SK-N-SH treated with all-trans-retinoic acid at 6 μM for 48 hours (cell line): ENCODE results near the gene PSMB10.

ENCODE experiments used
- ATAC-seq: fragments of 200-7000 bp; cut with Tn5 transposase; 3 replicates; pipeline ENCODE4 v1.9.1; 2020; ENCODE audit warnings: mild to moderate bottlenecking, moderate library complexity
- ARNTL ChIP-seq: fragments of 450-650 bp; formaldehyde crosslinking; IDR thresholded peaks from 2 replicates; pipeline ENCODE4 v1.5.0; 2020; ENCODE audit warnings: low read depth, mild to moderate bottlenecking, moderate library complexity, borderline replicate concordance
- BACH2 ChIP-seq: fragments of 250-450 bp; sonication (Bioruptor Pico); IDR thresholded peaks from 2 replicates; pipeline ENCODE4 v1.9.0; 2021; ENCODE audit warnings: mild to moderate bottlenecking, borderline replicate concordance
- CREB5 ChIP-seq: fragments of 250-450 bp; sonication (Bioruptor Pico); IDR thresholded peaks from 2 replicates; pipeline ENCODE4 v1.5.1; 2020; ENCODE audit warnings: low read depth, mild to moderate bottlenecking, moderate library complexity
- CSDC2 ChIP-seq: fragments of 250-450 bp; sonication (Bioruptor Pico); IDR thresholded peaks from 2 replicates; pipeline ENCODE4 v1.5.0; 2020; ENCODE audit warnings: mild to moderate bottlenecking, moderate library complexity
- CSRNP3 ChIP-seq: fragments of 250-450 bp; sonication (Bioruptor Pico); IDR thresholded peaks from 2 replicates; pipeline ENCODE4 v1.5.1; 2021; ENCODE audit warnings: mild to moderate bottlenecking, moderate library complexity
- GLIS3 ChIP-seq: fragments of 250-450 bp; sonication (Bioruptor Pico); IDR thresholded peaks from 2 replicates; pipeline ENCODE4 v1.5.0; 2020; ENCODE audit warnings: mild to moderate bottlenecking, moderate library complexity
- OSR1 ChIP-seq: fragments of 250-450 bp; sonication (Bioruptor Pico); IDR thresholded peaks from 2 replicates; pipeline ENCODE4 v1.8.0; 2022; ENCODE audit warnings: moderate library complexity, mild to moderate bottlenecking, inconsistent platforms
- POU6F1 ChIP-seq: fragments of 250-450 bp; sonication (Bioruptor Pico); IDR thresholded peaks from 2 replicates; pipeline ENCODE4 v1.8.0; 2021; ENCODE audit warnings: low read depth, mild to moderate bottlenecking, moderate library complexity, borderline replicate concordance
- RARB ChIP-seq: fragments of 250-450 bp; sonication (Bioruptor Pico); IDR thresholded peaks from 2 replicates; pipeline ENCODE4 v1.8.0; 2021; ENCODE audit warnings: mild to moderate bottlenecking, moderate library complexity
- SNAI2 ChIP-seq: fragments of 250-450 bp; sonication (Bioruptor Pico); IDR thresholded peaks from 2 replicates; pipeline ENCODE4 v1.5.0; 2020; ENCODE audit warnings: mild to moderate bottlenecking, moderate library complexity
- TCF4 ChIP-seq: fragments of 250-450 bp; sonication (Bioruptor Pico); IDR thresholded peaks from 2 replicates; pipeline ENCODE4 v1.8.0; 2021; ENCODE audit warnings: mild to moderate bottlenecking, moderate library complexity, borderline replicate concordance
- TOX ChIP-seq: fragments of 250-450 bp; sonication (Bioruptor Pico); IDR thresholded peaks from 2 replicates; pipeline ENCODE4 v1.8.0; 2021; ENCODE audit warnings: mild to moderate bottlenecking, moderate library complexity, borderline replicate concordance
- TSHZ2 ChIP-seq: fragments of 250-450 bp; sonication (Bioruptor Pico); IDR thresholded peaks from 2 replicates; pipeline ENCODE4 v1.5.0; 2020; ENCODE audit warnings: mild to moderate bottlenecking, moderate library complexity
- ZC3H10 ChIP-seq: fragments of 250-450 bp; sonication (Bioruptor Pico); IDR thresholded peaks from 2 replicates; pipeline ENCODE4 v1.5.1; 2021; ENCODE audit warnings: mild to moderate bottlenecking, moderate library complexity
- ZFP3 ChIP-seq: fragments of 250-450 bp; sonication (Bioruptor Pico); IDR thresholded peaks from 2 replicates; pipeline ENCODE4 v1.5.0; 2020; ENCODE audit warnings: mild to moderate bottlenecking, moderate library complexity
- ZFP30 ChIP-seq: fragments of 450-650 bp; formaldehyde crosslinking; IDR thresholded peaks from 2 replicates; pipeline ENCODE4 v1.5.0; 2022; ENCODE audit warnings: mild to moderate bottlenecking, moderate library complexity
- ZNF565 ChIP-seq: fragments of 450-650 bp; formaldehyde crosslinking; conservative IDR thresholded peaks from 2 replicates; pipeline ENCODE4 v1.5.0; 2020; ENCODE audit warnings: low read depth, mild to moderate bottlenecking, moderate library complexity
- ZNF8 ChIP-seq: fragments of 450-650 bp; formaldehyde crosslinking; IDR thresholded peaks from 2 replicates; pipeline ENCODE4 v1.5.0; 2020; ENCODE audit warnings: mild to moderate bottlenecking, moderate library complexity

Gene PSMB10

GRCh38 chr16:67965668-67966548 lies 29.3 kb upstream of the PSMB10 start:
- TF ChIP-seq OSR1 (CRISPR knock-in tag) (no peak), ZNF565 (CRISPR knock-in tag) (no peak), RARB (CRISPR knock-in tag) (no peak), ZC3H10 (CRISPR knock-in tag) (0 out of 2 replicates have a peak, but pooled peaks have one; percentile 38), TOX (CRISPR knock-in tag) (no peak), ZNF8 (CRISPR knock-in tag) (no peak), CSDC2 (no peak)
- ATAC-seq, result no peak

- no peak for ATAC-seq
- TF ChIP-seq TSHZ2 (CRISPR knock-in tag), result no peak
- no peak for TF ChIP-seq OSR1 (CRISPR knock-in tag)
- TF ChIP-seq ZFP30 (CRISPR knock-in tag), result no peak
- TF ChIP-seq CSDC2, result no peak
- no peak for TF ChIP-seq SNAI2 (CRISPR knock-in tag)
- no peak for TF ChIP-seq CREB5 (CRISPR knock-in tag)
- no peak for TF ChIP-seq POU6F1 (CRISPR knock-in tag)
- no peak for TF ChIP-seq ZC3H10 (CRISPR knock-in tag)
- no peak for TF ChIP-seq TCF4 (CRISPR knock-in tag)
- TF ChIP-seq GLIS3 (CRISPR knock-in tag), result no peak
- no peak for TF ChIP-seq BACH2
- no peak for TF ChIP-seq RARB (CRISPR knock-in tag)
- TF ChIP-seq, all 23 proteins: peak for 0
Measured at GRCh38 chr16:67964477-67965131, 28.0 kb upstream of the PSMB10 start.

DNA sequence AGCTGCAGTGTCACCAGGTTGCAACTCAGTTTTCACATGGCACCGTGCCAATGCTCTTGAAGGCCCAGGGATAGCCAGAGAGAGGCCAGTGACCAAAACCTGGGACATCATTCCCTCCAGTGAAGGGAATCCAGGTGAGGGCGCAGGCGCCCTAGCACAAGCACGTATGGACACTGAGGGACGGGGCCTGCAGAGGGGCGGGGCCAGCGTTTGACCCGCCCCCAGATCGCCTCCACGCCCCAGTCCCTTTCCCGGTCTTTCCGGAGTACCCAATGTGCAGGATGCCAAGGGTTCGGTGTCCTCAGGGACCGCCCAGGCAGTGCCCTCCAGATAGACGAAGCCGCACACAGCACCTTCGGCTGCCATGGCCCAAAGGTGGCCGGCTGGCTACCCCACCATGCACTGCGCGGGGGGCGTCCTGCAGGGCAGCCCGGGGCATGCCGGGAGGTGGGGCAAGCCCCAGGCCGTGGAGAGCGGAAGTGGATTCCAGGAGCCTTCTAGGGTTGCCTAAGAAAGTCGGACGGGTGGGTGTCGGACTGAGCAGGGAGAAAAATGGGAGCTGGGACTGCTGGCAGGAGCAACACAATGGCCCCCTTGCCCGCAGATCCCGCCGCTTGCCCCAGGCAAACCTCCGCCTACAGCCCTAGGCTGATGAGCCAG lies 27.1 kb upstream of the PSMB10 start:
- TF ChIP-seq ZFP3 (CRISPR knock-in tag) (no peak), ZFP30 (CRISPR knock-in tag) (no peak), CSRNP3 (CRISPR knock-in tag) (no peak), ZC3H10 (CRISPR knock-in tag) (no peak), BACH2 (no peak), ARNTL (no peak), TSHZ2 (CRISPR knock-in tag) (no peak)

More for the DNA sequence above, 27.1 kb upstream of the PSMB10 start:
- no peak for ATAC-seq
